ENCODE data around the gene CLIP4.

The CLIP4 gene

DNA sequence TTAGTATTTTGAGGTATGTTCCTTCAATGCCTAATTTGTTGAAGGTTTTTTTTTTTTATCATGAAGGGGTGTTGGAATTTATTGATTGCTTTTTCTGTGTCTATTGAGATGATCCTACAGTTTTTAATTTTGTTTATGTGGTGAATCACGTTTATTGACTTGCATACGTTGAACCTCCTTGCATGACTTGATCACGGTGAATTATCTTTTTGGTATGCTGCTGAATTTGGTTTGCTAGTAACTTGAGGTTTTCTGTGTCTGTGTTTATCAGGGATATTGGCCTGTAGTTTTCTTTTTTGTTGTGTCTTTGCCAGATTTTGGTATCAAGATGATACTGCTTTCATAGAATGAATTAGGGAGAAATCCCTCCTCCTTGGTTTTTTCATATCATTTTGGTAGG, 23.9 kb downstream of the CLIP4 start:
- no peak for DNase-seq (ENCODE audit: low read depth in 2 of 2)

GRCh38 chr2:29139731-29140130, 24.5 kb downstream of the CLIP4 start:
- no peak for DNase-seq (ENCODE audit: low read depth in 2 of 2)

DNA sequence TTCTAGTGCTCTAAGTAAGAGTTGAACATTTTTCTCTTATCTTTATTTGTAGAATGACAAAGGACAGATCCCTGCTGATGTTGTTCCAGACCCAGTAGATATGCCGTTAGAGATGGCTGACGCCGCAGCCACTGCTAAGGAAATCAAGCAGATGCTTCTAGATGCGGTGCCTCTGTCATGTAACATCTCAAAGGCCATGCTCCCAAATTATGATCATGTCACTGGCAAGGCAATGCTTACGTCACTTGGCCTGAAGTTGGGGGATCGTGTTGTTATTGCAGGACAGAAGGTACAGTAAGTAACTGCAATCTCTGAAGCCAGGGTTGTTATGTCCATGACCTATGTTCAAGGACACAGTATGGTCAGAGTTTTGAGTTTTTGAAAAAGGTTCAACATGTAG, 28.4 kb downstream of the CLIP4 start:
- DNase-seq (ENCODE audit: low read depth in 2 of 2): no peak

DNA sequence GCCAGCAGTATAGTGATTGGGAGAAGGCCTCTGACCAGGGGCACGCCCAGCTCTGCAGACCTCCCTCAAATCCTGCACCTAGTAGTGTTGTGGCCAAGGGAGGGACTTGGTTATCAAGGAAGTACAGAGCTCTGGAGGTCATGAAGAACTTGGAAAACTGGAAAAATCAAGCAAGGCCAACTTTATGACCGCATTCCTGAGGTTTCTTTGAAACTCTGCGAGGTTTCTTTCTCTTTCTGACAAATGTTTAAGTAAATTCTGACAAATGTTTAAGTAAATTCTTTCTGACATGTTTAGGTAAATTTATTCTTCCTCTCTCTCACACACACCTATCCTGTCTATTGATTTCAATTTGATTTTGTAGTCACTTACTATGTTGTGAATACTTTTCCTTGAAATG, 31.0 kb downstream of the CLIP4 start:
- DNase-seq (ENCODE audit: low read depth in 2 of 2): no peak

DNA sequence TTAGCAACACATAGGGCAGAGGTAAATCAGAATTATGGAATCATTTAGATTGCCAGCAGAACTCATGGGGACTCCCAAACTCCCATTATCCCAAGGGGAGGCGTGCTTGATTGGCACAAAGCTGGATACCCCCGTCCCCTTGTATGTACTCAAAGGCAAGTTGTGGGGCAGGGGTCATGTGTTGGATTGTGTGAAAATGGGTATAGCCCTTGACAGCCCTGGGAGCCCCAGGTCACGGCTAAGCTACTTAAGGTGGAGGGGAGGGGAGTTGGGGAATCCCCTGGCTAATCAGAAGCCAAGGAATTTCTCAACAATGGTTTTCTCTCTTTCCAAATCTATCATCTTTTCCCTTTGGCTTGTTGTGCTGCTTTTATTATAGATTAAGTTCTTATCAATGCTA, 32.7 kb downstream of the CLIP4 start:
- no peak for DNase-seq (ENCODE audit: low read depth in 2 of 2)

- no peak for DNase-seq (ENCODE audit: low read depth in 2 of 2)
These were observed 39.4 kb downstream of the CLIP4 start for GRCh38 chr2:29154610-29155009.

DNA sequence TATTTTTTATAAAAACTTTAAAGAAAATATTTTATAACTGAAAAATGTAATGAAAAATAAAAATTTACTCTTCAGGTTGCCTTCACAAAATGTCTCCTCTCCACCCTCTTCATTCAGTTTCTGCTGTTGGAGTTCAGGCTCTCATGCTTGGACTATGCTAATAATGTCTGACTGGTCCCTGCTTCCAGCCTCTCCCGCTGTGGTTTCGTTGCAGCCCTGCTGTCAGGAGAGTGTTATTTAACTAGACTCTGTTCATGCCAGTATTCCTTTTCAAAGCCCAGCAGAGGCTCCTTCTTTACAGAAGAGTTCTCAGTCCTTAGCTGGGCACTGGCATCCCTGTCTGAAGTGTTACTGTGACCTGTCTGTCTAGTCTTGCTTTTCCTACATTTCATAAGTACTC, 40.4 kb downstream of the CLIP4 start:
- no peak for DNase-seq (ENCODE audit: low read depth in 2 of 2)

DNA sequence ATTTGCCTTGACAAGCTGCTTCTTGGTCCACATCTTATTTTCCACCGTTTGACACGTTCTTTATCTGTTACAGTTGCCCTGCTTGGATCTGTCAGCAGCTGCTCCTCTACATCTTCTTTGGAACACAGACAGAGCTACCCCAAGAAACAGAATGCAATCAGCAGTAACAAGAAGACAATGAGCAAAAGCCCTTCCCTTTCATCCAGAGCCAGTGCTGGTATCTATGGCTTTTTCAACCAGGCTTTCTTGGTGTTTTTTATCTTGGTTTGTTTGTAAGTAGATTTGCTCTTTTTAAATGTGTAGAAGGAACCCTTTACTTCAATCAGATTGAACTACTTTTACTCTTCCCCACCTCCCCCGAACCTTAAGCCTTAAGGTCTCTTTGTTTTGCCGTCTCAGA, 41.9 kb downstream of the CLIP4 start:
- DNase-seq (ENCODE audit: low read depth in 2 of 2): no peak

GRCh38 chr2:29159125-29159524, 43.9 kb downstream of the CLIP4 start:
- DNase-seq (ENCODE audit: low read depth in 2 of 2): no peak

DNA sequence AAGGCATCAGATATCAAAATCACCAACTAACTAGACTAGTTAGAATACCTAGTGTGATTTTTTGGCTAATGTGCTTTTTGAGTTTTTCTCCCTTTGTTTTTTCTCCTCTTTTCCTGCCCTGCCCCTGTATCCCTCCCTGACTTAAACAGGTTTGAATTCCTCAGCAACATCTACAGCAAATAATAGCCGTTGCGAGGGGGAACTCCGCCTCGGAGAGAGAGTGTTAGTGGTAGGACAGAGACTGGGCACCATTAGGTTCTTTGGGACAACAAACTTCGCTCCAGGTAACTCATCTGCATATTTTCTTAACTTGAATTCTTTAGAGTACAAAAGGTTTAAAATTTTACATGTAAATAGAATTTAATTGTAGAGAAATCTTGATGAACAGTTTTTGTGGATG, 45.0 kb downstream of the CLIP4 start:
- no peak for DNase-seq (ENCODE audit: low read depth in 2 of 2)

DNA sequence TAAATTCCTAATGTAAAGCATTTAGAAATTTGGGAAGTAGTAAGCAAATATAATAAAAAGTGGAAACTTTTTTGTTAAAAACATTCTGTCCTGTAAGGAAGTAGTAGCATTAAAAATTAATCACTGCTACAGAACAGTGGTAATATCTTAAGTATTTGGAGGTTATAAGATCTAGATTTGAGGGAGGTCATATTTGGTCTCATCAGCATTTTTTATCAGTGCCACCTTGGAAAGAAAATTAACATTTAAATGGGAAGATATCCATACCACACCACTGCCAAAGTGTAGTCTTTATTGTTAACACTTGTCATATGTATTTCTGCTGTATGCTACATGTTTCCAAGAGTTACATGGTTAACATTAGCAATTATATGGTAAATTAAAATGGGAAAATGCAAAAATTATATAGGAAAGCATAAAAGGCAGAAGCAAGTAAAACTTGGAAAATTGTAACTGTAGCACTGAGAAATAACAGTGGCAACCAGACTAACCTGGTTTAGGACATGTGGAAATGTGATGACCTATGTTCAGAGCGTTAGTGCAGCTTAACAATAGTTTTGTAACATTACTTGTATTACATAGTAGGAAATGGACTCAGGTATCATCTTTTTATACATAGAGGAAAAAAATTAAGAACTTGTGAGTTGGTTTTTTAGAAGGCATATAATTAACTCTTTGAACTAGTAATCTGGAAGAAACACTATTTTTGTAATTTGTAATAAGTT, 47.2 kb downstream of the CLIP4 start:
- DNase-seq (ENCODE audit: low read depth in 2 of 2): no peak

DNA sequence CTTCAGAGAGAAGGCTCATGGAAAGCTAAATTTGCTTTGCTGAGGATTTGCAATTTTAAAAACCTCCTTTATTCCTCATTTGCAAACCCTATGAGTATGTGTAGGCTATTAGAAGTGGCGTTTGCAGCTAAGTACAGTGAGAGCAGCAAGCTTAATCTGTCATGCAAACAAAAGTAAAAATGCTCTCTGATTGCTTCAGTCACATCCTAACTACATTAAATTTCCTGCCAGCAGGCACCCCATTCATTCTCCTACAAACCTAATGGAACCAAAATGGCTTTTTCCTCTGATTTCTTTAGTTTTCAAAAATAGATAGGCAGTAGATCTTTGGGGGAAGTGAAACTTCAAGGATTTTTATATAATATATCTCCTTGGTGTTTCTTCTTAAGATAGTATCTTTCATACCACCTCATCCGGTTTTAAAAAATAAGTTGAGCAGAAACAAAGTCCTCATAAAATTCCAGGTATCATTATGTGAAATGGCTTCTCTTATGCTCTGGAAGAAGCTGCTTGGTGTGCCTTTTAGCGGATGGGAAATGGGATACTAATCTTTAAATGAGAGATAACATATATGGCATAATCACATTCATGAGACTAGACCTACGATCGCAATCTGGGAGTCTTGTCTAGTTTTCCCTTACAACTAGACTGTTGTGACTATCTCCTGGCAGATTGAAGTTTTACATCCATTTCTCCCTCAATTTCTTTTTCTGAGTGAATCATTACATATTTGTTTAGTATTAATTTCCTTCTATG, 49.1 kb downstream of the CLIP4 start:
- no peak for DNase-seq (ENCODE audit: low read depth in 2 of 2)

DNA sequence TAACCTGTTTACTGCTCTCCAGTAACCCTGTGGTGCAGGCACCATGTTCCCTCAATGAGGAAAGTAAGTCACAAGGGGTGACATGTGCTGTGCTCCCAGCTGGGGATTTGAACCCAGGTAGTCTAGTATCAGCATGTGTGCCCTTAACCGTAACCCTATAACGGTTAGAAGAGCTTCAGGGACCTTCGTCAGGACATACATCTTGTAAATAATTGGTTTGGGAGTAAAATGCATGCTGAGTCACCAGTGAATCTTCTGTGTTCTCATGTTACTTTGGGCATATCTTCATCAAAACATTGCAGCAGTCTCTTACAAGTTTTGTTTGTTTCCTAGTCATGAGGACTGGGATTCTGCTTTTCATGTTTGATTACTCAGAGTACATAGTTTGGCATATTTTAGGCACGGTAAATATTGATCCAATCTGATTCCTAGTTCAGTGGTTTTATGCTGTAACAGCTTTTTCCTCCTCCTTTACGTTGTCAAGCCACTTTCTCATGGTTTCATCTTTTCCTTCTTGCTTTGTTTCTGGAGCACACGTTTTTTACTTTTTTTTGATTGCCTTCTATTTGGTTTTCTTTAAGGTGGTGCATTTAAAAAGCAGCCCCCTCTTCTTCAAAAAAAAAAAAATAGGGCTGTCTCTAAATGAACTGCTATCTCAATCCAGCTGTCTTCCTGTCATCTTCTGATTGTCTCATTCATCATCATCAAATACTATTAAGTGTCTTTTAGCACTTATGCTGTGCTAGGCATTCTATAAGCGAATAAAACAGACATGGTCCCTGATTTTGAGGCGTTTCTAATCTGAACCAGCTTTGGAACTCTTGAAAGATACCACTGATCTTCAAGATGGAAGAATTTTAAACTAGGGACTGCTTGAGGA, 50.4 kb downstream of the CLIP4 start:
- DNase-seq (ENCODE audit: low read depth in 2 of 2): no peak

DNA sequence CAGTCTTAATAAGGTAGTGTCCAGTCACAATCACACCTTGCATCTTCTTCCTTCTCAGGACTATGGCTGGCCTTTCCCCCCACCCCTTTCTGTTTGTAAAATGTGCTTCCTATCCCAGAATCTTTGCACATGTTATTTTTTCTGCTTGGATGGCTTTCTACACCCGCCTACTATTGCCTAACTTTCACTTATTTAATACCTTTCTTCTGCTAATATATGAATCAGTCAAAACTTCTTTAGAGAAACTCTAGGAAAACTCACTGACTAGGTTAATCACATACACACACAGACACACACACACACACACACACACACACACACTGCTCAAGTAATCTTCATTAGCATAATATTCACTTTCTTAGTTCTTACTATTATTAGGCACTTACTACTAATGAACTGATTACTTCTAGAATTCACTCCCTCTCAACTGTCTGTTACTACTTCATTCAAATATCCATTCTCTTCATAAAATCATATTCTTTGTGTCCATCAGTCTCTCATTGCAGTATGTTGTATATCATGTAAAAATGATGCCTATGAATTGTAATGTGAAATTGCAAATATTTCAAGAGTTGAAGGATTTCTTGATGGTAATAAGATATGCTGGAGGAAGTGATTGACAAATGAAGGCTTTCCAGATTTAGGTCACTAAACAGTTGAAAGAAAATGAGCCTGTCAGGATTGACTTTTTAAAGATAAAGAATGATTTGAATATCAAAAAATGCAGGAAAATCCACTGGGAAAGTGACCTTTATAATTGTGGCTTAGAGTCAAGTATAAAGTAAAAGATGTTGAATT, 51.2 kb downstream of the CLIP4 start:
- DNase-seq (ENCODE audit: low read depth in 2 of 2): no peak

GRCh38 chr2:29174937-29175336, 59.7 kb downstream of the CLIP4 start:
- no peak for DNase-seq (ENCODE audit: low read depth in 2 of 2)

GRCh38 chr2:29175338-29175737, 60.1 kb downstream of the CLIP4 start:
- no peak for DNase-seq (ENCODE audit: low read depth in 2 of 2)

- no peak for DNase-seq (ENCODE audit: low read depth in 2 of 2)
These were observed 67.1 kb downstream of the CLIP4 start for GRCh38 chr2:29182334-29182733.

GRCh38 chr2:29182920-29183319, 67.7 kb downstream of the CLIP4 start:
- no peak for DNase-seq (ENCODE audit: low read depth in 2 of 2)

- DNase-seq (ENCODE audit: low read depth in 2 of 2): no peak
These were observed 69.3 kb downstream of the CLIP4 start for GRCh38 chr2:29184531-29184930.

- DNase-seq (ENCODE audit: low read depth in 2 of 2): no peak
These were observed 71.6 kb downstream of the CLIP4 start for GRCh38 chr2:29186817-29187216.

GRCh38 chr2:29187926-29188325, 72.7 kb downstream of the CLIP4 start:
- no peak for DNase-seq (ENCODE audit: low read depth in 2 of 2)

DNA sequence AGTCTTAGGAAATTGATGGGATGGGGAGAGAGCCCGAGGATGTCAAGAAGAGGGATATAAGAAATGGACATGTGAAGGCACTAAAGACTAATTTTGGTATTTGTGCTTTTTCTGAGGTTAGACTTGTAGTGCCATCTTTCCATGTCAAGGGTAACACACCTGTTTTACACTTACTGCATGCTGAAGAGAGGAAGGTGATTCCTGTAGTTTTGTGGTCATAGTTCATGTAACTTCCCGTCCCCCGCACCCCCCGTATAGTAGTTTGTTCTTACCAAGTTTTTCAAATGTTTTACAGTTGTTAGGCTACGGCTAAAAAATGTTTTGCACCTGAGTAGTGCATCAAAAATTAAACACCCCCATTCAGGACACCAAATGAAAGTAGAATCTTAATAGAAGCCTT, 73.8 kb downstream of the CLIP4 start:
- DNase-seq (ENCODE audit: low read depth in 2 of 2): no peak

Measured in stimulated activated CD8-positive, alpha-beta memory T cell treated with anti-CD3 and anti-CD28 coated beads, Interleukin-15, amount 100 ng/mL, for 48 hours (primary cell).